ENCODE results near the gene NMRK1. TPM values are rescaled to one million over a fixed set of nuclear protein-coding genes. Genes with fewer than 3 reads are reported as not detected.

Gene NMRK1
- total RNA-seq, 1 donor from 2014 or later = 33.7 TPM

- no peak for DNase-seq (ENCODE audit: low spot score)
Observed at GRCh38 chr9:75102177-75102790, 14.3 kb upstream of the NMRK1 start.

GRCh38 chr9:75101004-75101588 is 13.1 kb upstream of the NMRK1 start:
- no peak for DNase-seq (ENCODE audit: low spot score)

GRCh38 chr9:75096796-75097195 is 8.8 kb upstream of the NMRK1 start:
- no peak for DNase-seq (ENCODE audit: low spot score)

GRCh38 chr9:75092766-75093165 is 4.8 kb upstream of the NMRK1 start:
- no peak for DNase-seq (ENCODE audit: low spot score)

GRCh38 chr9:75090579-75090978 is 2.6 kb upstream of the NMRK1 start:
- DNase-seq (ENCODE audit: low spot score) = no peak

- DNase-seq (ENCODE audit: low spot score) = no peak
Observed at GRCh38 chr9:75089373-75089766, 1.4 kb upstream of the NMRK1 start.

GRCh38 chr9:75088646-75089372 is 854 bp upstream of the NMRK1 start:
- DNase-seq (ENCODE audit: low spot score) = no peak

- no peak for DNase-seq (ENCODE audit: low spot score)
Observed at GRCh38 chr9:75087289-75087823, 599 bp downstream of the NMRK1 start.

- no peak for DNase-seq (ENCODE audit: low spot score)
Observed at GRCh38 chr9:75086541-75087288, 1.2 kb downstream of the NMRK1 start.

- DNase-seq (ENCODE audit: low spot score) = no peak
Observed at GRCh38 chr9:75085640-75086039, 2.3 kb downstream of the NMRK1 start.

GRCh38 chr9:75084081-75084672 is 3.8 kb downstream of the NMRK1 start:
- no peak for DNase-seq (ENCODE audit: low spot score)

GRCh38 chr9:75083188-75083970 is 4.6 kb downstream of the NMRK1 start:
- DNase-seq (ENCODE audit: low spot score) = no peak

GRCh38 chr9:75081632-75082031 is 6.3 kb downstream of the NMRK1 start:
- DNase-seq (ENCODE audit: low spot score) = no peak

- no peak for DNase-seq (ENCODE audit: low spot score)
Observed at GRCh38 chr9:75072895-75073294, 15.1 kb downstream of the NMRK1 start.

- DNase-seq (ENCODE audit: low spot score) = no peak
Observed at GRCh38 chr9:75071530-75072122, 16.3 kb downstream of the NMRK1 start.

GRCh38 chr9:75069171-75069570 is 18.8 kb downstream of the NMRK1 start:
- DNase-seq (ENCODE audit: low spot score) = no peak

- no peak for DNase-seq (ENCODE audit: low spot score)
Observed at GRCh38 chr9:75067894-75068293, 20.1 kb downstream of the NMRK1 start.

- no peak for DNase-seq (ENCODE audit: low spot score)
Observed at GRCh38 chr9:75065510-75065909, 22.4 kb downstream of the NMRK1 start.

- DNase-seq (ENCODE audit: low spot score) = no peak
Observed at GRCh38 chr9:75064307-75065025, 23.5 kb downstream of the NMRK1 start.
